ENCODE measurements around the gene AGER.
A peak's percentile ranks its signal among the peaks of the same experiment; 100 is the strongest.
"Not testable (repeated sequence)": the region's sequence is repeated elsewhere in the genome, so short reads cannot be mapped to it uniquely, and the experiment has no call there.

The AGER gene

DNA sequence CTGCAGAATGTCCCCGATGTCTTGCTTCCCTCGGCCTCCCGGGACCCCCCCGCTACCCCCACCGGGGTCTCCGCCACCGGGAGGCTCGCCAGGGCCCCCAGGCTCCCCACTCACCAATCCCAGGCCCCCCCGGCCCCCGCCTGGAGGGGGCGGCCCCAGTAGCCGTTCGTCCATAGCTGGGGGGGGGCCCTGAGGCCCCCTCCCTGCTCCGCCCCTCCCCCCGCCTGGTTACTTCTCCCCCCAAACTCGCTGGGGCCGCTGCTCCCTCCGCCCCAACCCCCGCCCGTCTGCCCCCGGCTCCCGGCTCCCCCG lies 5.6 kb upstream of the AGER start:
- peak overlapping the region; percentile 91 for H3K9ac ChIP-seq (ENCODE audit: low read length)
- H3K4me2 ChIP-seq (ENCODE audit: low read depth, low read length, poor library complexity, severe bottlenecking), result peak overlapping the region; percentile 95
- no peak for TF ChIP-seq EZH2phosphoT487 (conservative IDR thresholded peaks at IDR 0.05; ENCODE audit: low read length)
- TF ChIP-seq, protein P1, sequence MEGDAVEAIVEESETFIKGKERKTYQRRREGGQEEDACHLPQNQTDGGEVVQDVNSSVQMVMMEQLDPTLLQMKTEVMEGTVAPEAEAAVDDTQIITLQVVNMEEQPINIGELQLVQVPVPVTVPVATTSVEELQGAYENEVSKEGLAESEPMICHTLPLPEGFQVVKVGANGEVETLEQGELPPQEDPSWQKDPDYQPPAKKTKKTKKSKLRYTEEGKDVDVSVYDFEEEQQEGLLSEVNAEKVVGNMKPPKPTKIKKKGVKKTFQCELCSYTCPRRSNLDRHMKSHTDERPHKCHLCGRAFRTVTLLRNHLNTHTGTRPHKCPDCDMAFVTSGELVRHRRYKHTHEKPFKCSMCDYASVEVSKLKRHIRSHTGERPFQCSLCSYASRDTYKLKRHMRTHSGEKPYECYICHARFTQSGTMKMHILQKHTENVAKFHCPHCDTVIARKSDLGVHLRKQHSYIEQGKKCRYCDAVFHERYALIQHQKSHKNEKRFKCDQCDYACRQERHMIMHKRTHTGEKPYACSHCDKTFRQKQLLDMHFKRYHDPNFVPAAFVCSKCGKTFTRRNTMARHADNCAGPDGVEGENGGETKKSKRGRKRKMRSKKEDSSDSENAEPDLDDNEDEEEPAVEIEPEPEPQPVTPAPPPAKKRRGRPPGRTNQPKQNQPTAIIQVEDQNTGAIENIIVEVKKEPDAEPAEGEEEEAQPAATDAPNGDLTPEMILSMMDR (IDR thresholded peaks at IDR 0.05; ENCODE audit: insufficient read depth, low read length, poor library complexity, severe bottlenecking), result no peak
- H2AFZ ChIP-seq (ENCODE audit: low read depth, low read length, severe bottlenecking), result no peak overlapping the region
- no peaks in the 10 kb centered on the region for H4K20me1 ChIP-seq (ENCODE audit: low read depth, low read length)
- peaks cover 30% of the 10 kb centered on the region for H3K79me2 ChIP-seq (ENCODE audit: insufficient read depth, low read length)
- H3K9me3 ChIP-seq (ENCODE audit: insufficient read depth, low read length), result no peaks in the 10 kb centered on the region
- no peaks in the 10 kb centered on the region for H3K36me3 ChIP-seq (ENCODE audit: low read length)
- peak overlapping the region; percentile 59 for H3K4me3 ChIP-seq (ENCODE audit: insufficient read depth, low read length, poor library complexity, severe bottlenecking)
- peaks cover 29% of the 10 kb centered on the region for H3F3A ChIP-seq (ENCODE audit: insufficient read depth)
- peak overlapping the region; percentile 87 for H3K27ac ChIP-seq (ENCODE audit: low read depth, low read length)
- H3K9me2 ChIP-seq (replicated peaks; ENCODE audit: insufficient read depth, low read length), result no peaks in the 10 kb centered on the region
- H3K27me3 ChIP-seq (ENCODE audit: low read length), result no peaks in the 10 kb centered on the region

DNA sequence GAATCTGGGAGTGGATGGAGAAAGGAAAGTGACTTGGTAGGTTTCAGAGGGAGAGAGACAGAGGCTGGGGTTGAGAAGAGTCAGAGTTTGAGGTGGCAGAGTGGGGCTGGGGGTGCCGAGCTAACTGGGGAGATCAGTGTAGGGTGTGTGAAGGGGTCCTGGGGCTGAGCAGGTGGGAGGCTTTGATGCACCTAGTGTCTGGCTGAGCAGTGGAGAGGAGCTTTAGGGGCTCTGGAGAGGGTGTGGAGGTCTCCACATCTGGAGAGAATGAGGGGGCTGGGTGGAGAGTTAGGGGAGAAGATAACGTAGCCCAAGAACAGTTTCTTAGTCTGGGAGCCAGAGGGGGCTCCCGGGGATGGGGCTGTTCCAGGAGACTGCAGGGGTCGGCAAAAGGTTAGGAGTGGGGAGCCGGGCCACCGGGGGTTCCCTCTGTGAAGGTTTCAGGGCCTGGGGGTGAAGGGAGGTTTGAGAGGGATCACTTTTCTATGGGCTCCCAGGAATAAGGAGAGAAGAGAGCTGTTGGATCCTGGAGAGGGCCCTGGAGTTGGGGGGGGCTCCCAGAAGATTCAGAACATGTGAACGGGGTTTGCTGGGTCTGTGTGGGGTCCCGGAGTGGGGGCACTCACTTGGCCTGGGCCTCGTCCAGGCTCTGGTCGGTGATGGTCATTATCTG lies 5.2 kb upstream of the AGER start:
- peak overlapping the region; percentile 59 for H3K4me3 ChIP-seq (ENCODE audit: insufficient read depth, low read length, poor library complexity, severe bottlenecking)
- peak overlapping the region; percentile 91 for H3K9ac ChIP-seq (ENCODE audit: low read length)
- TF ChIP-seq, protein P1 (IDR thresholded peaks at IDR 0.05; ENCODE audit: insufficient read depth, low read length, poor library complexity, severe bottlenecking), result no peak
- no peak for TF ChIP-seq EZH2phosphoT487 (conservative IDR thresholded peaks at IDR 0.05; ENCODE audit: low read length)
- no peaks in the 10 kb centered on the region for H3K9me2 ChIP-seq (replicated peaks; ENCODE audit: insufficient read depth, low read length)
- peaks cover 30% of the 10 kb centered on the region for H3K79me2 ChIP-seq (ENCODE audit: insufficient read depth, low read length)
- no peaks in the 10 kb centered on the region for H3K9me3 ChIP-seq (ENCODE audit: insufficient read depth, low read length)
- H3K4me2 ChIP-seq (ENCODE audit: low read depth, low read length, poor library complexity, severe bottlenecking), result peak overlapping the region; percentile 95
- H3K27me3 ChIP-seq (ENCODE audit: low read length), result no peaks in the 10 kb centered on the region
- H2AFZ ChIP-seq (ENCODE audit: low read depth, low read length, severe bottlenecking), result no peak overlapping the region
- H4K20me1 ChIP-seq (ENCODE audit: low read depth, low read length), result no peaks in the 10 kb centered on the region
- H3K36me3 ChIP-seq (ENCODE audit: low read length), result no peaks in the 10 kb centered on the region
- peak overlapping the region; percentile 87 for H3K27ac ChIP-seq (ENCODE audit: low read depth, low read length)
- H3F3A ChIP-seq (ENCODE audit: insufficient read depth), result peaks cover 25% of the 10 kb centered on the region

DNA sequence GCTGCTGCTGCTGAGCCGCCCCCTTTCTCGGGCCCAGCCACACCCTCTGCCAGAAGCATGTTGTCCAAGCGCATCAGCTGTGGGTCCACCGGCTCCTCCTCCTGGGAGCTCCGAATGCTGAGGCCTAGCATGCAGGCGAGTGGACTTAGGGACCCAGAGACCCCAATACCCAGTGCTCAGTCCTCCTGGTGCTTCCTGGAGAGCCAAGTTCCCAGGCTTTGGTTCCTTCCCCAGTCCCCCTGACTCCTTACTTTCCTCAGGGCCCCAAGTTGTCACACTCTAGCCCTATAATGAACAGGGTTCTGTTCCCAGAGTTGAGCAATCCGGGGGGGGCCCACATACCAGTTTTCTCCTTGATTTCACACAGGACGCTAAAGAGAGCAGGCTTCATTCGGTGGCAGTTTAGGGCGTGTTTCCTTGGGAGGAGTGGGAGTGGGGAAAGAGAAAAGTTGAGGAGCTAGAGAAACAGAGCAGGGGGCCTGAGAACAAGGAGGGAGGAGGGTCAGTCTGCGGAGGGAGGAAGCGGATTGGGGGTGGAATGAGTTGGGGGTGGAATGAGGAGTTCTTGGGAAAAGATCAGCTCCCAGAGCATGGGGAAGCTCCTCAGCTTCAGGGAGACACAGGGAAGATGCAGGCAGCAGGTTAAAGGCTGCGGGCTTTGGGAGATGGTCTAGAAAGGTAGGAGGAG lies 4.5 kb upstream of the AGER start:
- no peaks in the 10 kb centered on the region for H3K9me3 ChIP-seq (ENCODE audit: insufficient read depth, low read length)
- peak overlapping the region; percentile 87 for H3K27ac ChIP-seq (ENCODE audit: low read depth, low read length)
- no peaks in the 10 kb centered on the region for H3K36me3 ChIP-seq (ENCODE audit: low read length)
- peaks cover 30% of the 10 kb centered on the region for H3K79me2 ChIP-seq (ENCODE audit: insufficient read depth, low read length)
- TF ChIP-seq EZH2phosphoT487 (conservative IDR thresholded peaks at IDR 0.05; ENCODE audit: low read length), result no peak
- TF ChIP-seq, protein P1 (IDR thresholded peaks at IDR 0.05; ENCODE audit: insufficient read depth, low read length, poor library complexity, severe bottlenecking), result no peak
- H3K27me3 ChIP-seq (ENCODE audit: low read length), result no peaks in the 10 kb centered on the region
- H3K4me2 ChIP-seq (ENCODE audit: low read depth, low read length, poor library complexity, severe bottlenecking), result peak overlapping the region; percentile 95
- no peak overlapping the region for H2AFZ ChIP-seq (ENCODE audit: low read depth, low read length, severe bottlenecking)
- H4K20me1 ChIP-seq (ENCODE audit: low read depth, low read length), result no peaks in the 10 kb centered on the region
- peak overlapping the region; percentile 59 for H3K4me3 ChIP-seq (ENCODE audit: insufficient read depth, low read length, poor library complexity, severe bottlenecking)
- H3K9me2 ChIP-seq (replicated peaks; ENCODE audit: insufficient read depth, low read length), result no peaks in the 10 kb centered on the region
- H3K9ac ChIP-seq (ENCODE audit: low read length), result peak overlapping the region; percentile 91
- peaks cover 18% of the 10 kb centered on the region for H3F3A ChIP-seq (ENCODE audit: insufficient read depth)

DNA sequence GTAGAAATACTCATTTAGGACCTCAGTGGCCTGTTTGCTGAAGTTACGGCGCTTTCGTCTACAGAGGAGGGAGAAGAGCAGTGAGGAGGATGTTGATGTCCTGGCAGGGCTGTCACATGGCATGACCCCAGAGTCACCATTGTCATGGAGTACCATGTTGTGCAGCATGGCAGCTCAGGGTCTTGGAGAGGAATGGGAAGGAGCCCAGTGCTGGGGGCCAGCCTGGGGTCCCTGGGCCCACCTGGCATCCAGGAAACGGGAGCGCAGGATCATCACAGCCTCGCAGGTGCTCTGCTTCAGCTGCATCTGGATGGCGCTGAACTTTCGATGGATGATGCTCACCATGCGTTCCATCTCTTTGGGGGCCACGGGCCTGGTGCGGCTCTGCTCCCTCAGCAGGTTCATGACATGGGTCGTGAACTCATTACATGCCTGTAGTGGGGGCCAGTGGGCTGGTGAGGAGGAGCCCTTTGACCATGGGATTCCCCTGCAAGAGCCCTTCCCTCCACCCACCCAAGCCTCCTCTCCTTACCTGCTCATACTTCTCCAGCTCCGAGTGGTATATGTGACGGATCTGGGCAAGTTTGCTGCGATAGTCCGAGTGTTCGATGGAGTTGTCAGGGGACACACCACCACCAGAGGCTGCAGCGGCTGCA lies 3.8 kb upstream of the AGER start:
- H3K9me3 ChIP-seq (ENCODE audit: insufficient read depth, low read length); H3K36me3 ChIP-seq (ENCODE audit: low read length); H3K27ac ChIP-seq (ENCODE audit: low read depth, low read length); H3K4me2 ChIP-seq (ENCODE audit: low read depth, low read length, poor library complexity, severe bottlenecking); H3K9me2 ChIP-seq (replicated peaks; ENCODE audit: insufficient read depth, low read length); H3K9ac ChIP-seq (ENCODE audit: low read length); H4K20me1 ChIP-seq (ENCODE audit: low read depth, low read length); H3K27me3 ChIP-seq (ENCODE audit: low read length); H2AFZ ChIP-seq (ENCODE audit: low read depth, low read length, severe bottlenecking); H3K4me3 ChIP-seq (ENCODE audit: insufficient read depth, low read length, poor library complexity, severe bottlenecking): not testable (repeated sequence)
- Histone ChIP-seq H3K79me2 (ENCODE audit: insufficient read depth, low read length) (peaks cover 30% of the 10 kb centered on the region), H3F3A (ENCODE audit: insufficient read depth) (peaks cover 12% of the 10 kb centered on the region)

Data from SU-DHL-6 (cell line).